Measurements from ENCODE around the gene LRP4.
"Not testable (repeated sequence)": the region's sequence is repeated elsewhere in the genome, so short reads cannot be mapped to it uniquely, and the experiment has no call there.

Gene LRP4, protein sequence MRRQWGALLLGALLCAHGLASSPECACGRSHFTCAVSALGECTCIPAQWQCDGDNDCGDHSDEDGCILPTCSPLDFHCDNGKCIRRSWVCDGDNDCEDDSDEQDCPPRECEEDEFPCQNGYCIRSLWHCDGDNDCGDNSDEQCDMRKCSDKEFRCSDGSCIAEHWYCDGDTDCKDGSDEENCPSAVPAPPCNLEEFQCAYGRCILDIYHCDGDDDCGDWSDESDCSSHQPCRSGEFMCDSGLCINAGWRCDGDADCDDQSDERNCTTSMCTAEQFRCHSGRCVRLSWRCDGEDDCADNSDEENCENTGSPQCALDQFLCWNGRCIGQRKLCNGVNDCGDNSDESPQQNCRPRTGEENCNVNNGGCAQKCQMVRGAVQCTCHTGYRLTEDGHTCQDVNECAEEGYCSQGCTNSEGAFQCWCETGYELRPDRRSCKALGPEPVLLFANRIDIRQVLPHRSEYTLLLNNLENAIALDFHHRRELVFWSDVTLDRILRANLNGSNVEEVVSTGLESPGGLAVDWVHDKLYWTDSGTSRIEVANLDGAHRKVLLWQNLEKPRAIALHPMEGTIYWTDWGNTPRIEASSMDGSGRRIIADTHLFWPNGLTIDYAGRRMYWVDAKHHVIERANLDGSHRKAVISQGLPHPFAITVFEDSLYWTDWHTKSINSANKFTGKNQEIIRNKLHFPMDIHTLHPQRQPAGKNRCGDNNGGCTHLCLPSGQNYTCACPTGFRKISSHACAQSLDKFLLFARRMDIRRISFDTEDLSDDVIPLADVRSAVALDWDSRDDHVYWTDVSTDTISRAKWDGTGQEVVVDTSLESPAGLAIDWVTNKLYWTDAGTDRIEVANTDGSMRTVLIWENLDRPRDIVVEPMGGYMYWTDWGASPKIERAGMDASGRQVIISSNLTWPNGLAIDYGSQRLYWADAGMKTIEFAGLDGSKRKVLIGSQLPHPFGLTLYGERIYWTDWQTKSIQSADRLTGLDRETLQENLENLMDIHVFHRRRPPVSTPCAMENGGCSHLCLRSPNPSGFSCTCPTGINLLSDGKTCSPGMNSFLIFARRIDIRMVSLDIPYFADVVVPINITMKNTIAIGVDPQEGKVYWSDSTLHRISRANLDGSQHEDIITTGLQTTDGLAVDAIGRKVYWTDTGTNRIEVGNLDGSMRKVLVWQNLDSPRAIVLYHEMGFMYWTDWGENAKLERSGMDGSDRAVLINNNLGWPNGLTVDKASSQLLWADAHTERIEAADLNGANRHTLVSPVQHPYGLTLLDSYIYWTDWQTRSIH (N-terminal part only)

DNA sequence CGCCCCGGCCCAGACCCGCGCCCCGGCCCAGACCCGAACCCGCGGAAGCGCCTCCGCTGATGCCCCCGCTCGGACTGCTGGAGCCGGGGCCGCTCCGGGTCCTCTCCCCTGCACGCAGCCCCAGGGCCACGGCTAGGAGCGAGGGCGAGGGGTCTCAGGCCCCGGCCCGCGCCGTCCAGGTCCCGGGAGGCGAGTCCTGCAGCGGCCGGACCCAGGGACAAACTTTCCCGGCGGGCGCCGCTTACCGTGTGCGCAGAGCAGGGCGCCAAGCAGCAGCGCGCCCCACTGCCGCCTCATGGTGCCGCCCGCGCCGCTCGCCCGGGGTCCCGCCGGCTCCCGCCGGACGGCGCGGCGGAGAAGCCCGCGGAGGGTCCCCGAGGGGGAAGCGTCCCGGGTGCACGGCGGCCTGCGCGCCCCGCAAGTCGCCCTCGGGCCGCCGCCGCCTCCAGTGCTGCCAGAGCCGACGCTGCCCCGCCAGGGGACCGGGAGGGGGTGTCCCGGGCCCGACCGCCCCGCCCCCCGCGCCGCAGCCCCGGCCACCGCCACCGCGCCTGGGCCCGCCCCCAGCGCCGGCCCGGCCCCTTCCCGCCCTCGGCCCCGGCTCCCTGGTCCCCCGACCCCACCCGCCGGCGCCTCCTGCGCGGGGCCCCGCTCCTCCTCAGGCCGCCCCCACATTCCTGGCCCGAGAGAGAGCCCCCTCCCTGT lies at the start of gene LRP4:
LRP4 (minus strand) TSS at position 468 of the 705 bp plus-strand sequence; CDS start at position 297, 171 bp downstream.
- no peak for DNase-seq (ENCODE audit: low read depth, low spot score)

DNA sequence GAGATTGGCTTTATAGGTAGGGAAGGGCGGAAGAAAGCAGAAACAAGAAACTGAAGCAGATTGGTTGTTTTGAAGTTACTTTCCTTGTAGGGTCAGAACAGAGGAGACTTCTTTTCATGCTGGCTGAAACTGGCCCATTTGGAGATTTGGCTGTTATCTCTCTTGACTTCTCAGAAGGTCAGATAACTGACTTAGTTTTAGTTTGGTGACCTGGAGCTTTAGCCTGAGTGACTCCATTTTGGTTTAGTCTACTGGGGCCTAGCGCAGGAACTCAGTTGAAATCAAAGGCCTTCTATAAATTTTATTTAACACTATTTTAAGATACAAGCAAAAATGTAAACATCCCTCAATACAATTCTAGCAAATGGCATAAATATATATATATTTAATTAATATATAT lies 49.6 kb upstream of the LRP4 start:
- DNase-seq (ENCODE audit: low read depth, low spot score), result no peak

DNA sequence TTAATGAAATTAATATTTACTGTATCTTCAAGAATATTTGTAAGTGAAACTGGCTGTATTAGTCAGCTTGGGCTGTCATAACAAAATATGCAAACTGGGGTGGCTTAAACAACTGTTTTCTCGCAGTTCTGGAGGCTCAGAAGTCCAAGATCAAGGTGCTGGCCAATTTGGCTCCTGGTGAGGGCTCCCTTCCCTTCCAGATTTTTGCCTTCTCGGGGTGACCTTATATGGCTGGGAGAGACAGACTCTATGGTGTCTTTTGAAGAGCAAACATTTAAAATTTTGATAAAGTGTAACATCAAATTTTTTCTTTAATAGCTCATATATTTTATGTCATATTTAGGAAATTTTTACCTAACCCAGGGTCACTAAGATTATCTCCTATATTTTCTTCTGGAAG lies 48.4 kb upstream of the LRP4 start:
- no peak for DNase-seq (ENCODE audit: low read depth, low spot score)

DNA sequence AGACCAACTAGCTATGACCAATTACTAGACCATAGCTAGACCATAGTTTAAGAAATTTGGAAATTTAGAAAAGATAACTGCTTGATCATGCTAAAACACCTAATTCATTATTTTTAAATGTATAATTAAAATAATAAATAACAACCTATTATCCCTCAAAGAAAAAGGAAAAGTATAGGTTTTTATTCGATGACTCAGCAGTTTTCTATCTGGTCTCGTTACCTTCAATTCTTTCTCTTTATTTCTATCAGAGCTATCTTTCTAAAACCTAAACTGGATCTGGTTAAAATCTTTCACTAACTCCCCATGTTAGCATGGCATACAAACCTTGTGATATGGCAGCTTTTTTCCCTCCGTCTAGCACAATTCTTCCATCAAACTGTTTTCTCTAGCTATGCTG lies 45.5 kb upstream of the LRP4 start:
- DNase-seq (ENCODE audit: low read depth, low spot score), result no peak

DNA sequence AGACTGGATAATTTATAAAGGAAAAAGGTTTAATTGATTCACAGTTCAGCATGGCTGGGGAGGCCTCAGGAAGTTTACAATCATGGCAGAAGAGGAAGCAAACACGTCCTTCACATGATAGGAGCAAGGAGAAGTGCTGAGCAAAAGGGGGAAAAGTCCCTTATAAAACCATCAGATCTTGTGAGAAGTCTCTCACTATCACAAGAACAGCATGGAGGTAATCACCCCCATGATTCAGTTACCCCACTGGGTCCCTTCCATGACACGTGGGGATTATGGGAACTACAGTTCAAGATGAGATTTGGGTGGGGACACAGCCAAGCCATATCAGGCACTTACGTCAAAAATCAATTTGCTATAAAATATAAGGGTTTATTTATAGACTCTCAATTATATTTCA lies 43.5 kb upstream of the LRP4 start:
- not testable (repeated sequence) for DNase-seq (ENCODE audit: low read depth, low spot score)

DNA sequence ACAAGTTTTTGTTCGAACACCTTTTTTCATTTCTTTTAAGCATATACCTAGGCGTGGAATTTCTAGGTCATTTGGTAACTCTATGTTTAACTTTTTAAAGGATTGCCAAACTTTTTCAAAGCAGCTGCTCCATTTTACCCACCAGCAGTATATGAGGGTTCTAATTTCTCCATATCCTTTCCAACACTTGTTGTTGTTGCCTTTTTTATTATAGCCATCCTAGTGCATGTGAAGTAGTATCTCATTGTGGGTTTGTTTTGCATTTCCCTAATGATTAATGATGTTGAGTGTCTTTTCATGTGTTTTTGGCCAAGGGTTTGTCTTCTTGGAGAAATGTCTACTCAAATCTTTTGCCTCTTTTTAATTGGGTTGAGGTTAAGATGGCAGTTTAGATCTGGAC lies 42.7 kb upstream of the LRP4 start:
- DNase-seq (ENCODE audit: low read depth, low spot score), result no peak

DNA sequence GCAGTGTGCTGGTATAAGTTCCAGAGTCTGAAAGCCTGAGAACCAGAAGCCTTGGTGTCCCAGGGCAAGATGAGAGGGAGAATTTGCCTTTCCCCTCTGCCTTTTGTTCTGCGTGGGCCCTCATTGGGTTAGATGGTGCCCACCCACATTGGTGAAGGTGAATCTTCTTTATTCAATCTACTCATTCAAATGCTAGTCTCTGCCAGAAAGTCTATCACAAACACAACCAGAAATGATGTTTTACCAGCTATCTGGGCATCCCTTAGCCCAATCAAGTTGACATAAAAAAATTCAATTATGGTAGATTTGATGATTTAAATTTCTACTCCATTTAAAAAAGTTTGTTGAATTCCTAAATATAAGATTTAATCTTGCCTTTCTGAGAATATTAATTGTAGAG lies 40.4 kb upstream of the LRP4 start:
- no peak for DNase-seq (ENCODE audit: low read depth, low spot score)

DNA sequence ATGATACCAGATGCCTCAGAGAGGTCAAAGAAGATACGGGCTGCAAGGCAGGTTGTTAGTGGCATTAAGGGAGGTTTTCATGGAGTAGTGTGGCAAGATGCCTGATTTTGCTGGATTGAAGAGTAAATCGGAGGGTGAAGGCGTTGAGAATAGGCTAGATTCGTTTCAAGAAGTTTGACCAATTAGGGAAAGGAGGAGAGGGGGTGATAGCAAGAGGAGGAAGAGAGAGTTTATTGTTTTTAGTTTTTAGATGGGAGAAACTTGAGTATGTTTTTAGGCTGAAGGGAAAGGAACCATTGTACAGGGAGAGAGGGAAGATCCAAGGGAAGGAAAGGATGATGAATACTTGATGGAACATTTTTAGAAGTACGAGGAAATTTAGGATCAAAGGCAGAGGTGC lies 34.7 kb upstream of the LRP4 start:
- DNase-seq (ENCODE audit: low read depth, low spot score), result no peak

DNA sequence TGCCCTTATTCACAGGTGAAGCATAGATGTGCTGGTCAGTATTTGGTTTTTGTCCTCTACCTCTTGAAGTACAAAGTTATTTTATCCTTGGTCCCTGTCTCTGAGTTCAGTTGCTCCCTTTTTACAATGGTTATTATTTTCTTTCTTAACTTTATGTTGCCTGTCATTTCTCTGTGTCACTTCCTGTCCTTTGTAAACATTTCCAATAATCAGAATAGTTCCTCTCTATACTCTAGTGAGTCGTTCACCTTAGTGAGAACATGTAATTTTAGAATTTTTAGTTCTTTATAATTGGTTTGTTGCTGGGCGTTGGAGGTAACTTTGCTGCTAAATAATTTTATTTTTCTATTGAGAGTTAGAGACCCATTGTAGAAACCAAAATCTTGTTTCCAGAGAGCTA lies 34.2 kb upstream of the LRP4 start:
- DNase-seq (ENCODE audit: low read depth, low spot score), result no peak

DNA sequence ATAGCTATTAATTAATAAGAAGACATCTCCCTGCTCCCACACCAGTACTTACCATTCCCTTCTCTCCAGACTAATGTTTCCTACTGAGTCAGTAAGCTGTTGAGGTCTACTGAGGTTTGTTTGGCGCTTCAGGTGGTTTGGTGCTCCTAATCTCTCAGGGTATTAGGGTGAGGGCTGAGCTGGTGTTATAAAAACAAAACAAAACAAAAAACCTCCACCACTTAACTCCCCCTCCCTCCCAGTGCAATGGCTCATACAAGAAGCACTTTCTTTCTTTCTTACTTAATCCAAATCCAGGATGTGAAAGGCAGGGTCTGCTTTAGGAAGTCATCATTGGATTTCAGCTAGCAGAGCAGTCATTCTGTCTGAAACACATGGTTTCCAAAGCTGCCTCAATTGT lies 33.5 kb upstream of the LRP4 start:
- DNase-seq (ENCODE audit: low read depth, low spot score), result no peak

DNA sequence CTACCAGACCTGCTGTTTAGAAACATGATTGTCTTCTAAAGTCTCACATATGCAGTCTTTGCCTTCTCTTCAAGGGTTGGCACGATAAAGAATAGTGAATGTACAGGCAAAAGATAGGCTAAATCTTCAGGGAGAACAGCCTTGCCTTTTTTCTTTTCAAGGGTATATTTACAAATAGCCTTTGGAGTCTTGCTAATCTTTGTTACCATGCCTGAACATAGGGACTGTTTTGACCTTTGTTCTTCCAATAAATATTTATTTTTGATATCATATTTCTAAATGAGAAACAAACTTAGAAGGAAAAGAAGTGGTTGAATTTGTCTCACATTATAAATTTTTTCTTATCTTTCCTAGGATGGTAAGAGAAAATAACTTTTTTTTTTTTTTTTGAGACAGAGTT lies 30.9 kb upstream of the LRP4 start:
- no peak for DNase-seq (ENCODE audit: low read depth, low spot score)

DNA sequence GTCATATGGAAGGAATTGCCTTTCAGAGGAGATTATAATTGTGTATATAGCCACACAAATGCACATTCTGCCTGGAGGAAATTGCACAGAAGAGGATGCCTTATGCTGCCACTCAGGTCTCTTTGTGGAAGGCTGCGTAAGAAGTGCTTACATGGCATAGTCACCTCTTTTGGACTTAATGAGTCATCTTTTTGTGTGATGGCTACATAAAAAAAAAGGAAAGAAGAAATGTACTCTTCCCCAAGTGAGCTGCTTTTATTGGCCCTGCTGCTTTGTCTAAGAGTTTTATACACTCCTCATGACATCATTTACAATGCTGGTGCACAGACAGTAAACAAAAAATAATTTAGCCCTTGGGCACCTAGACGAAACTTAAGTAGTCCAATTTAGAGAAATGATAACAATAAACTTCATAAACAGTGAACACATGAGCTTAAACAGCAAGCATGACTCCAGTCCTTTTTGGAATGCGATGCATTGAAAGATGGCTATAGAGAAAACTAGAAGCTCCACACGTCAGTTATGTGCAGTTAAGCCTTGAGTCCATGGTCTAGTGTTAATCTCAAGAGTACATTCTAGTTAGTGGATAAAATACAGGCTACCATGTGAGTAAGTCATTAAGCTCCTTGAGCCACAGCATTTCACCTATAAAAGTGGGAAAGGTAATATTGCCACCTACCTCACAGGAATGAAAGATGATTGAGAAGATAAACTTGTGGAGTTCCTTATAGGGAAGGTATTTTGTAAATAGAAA lies 30.2 kb upstream of the LRP4 start:
- DNase-seq (ENCODE audit: low read depth, low spot score), result no peak

DNA sequence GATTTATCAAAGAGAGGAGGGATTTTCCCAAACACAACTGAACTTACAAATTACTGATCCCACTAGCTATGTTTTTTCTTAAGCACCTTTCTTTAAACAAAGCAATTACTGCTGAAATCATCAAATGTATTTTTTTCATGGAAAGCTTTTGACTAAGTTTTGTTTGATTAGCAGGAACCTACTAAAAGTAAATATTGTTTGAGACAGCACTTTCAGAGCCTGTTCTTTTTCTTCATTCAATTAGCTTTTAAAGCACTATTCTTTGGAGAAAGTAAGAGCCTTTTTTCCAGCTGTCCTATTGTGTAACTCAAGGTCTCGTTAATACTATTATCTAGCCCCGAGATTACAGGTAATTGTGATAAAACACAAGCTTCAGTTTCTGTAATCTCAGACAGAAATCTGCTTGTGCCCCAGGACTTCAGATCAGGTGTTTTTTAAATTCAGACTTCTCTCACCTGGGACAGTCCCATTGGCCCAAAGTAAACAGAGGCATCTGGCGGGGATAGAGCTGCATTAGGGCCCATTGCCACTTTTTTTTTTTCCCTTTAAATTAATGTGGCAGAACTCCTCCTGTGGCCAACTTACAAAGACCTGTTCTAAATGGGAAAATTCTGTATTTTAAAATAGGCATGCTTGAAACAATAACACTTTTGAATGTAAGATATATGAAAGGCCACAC lies 29.2 kb upstream of the LRP4 start:
- DNase-seq (ENCODE audit: low read depth, low spot score), result no peak

DNA sequence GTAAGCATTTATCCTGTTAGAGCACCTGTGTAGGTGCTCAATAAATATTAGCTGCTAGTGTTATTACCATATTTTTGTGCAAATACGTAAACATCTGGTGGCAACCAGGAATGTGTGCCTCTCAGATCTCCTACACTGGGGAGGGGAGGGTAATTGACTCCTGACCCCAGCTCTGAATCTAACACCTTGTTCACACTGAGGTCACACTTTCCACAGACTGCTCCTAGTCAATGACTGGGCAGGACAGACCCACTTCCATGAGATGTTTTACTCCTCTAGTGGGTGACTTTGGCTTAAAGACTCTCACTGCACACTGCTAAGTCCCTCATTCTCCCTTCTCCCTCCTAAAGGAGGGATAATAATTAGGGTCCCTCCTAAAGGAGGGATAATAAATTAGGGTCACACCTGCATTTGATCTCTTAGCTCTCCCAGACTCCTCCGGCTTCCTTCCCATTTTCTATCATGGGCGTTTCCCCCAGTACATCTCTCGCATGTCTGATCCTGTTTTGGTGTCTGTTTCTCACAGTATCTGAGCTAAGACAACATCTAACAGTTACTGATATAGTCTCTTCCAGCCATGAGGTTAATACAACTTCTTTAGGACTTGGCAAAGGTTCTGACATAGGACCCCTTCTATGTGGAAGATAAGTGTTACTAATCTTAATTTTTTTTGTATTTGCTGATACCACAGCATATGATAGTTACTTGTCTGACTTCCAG lies 26.2 kb upstream of the LRP4 start:
- no peak for DNase-seq (ENCODE audit: low read depth, low spot score)

DNA sequence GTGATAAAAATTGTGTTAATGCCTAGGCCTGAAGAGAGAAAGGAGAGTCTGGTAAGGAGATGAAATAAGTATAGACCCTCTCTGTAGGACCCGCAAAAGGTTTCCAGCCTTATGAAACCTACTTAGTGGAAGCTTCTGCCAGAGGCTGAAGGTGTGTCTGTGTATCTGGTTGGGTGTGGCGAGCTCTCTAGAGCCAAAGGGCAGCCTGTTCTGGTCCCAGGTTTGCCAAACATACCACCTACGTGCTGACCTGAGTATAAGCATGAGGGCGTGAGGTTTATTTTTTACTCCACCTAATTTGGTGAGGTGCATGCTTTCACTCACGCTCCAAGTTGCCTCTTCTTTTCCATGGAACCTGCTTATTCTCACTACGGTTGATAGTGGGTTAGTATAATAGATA lies 23.8 kb upstream of the LRP4 start:
- no peak for DNase-seq (ENCODE audit: low read depth, low spot score)

DNA sequence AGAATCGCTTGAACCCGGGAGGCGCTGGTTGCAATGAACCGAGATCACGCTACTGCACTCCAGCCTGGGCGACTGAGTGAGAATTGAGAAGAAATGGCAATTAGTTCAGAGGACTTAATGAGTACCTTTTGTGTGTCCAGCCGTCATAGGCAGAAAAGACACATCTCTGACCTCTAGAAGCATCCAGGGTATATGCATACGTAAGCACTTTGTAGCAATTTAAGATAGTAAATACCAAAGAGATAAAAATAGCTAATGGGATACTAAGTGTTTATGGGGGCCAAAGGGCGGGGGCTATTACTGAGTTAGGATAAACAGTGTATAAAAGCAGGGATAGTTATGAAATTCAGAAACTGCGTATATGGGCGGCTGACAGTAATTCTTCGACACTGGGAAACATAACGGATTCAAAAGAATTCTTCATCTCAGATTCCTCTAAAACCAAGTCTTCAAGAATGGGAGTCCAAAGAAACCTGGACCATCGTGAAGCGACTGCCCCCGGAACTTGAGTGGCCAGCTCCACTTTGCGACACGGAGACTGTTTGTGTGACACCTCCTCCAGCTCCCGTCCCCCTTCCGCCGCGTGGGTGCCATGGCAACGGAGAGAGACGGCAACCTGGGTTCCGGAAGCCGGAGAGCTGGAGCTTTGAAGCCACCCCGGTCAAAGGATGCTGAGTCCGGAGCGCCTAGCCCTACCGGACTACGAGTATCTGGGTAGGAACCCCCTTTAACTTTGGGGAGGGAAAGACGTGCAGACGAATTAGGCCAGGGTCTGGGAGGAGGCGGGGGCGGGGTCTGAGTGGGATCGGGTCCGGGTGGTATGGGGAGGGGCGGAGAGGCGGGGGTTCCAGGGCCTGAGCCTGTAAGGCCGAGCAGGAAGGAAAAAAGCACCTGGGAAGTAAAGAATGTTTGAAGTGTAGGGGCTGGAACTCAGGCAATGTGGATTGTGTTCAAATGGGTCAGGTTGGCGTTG lies 18.1 kb upstream of the LRP4 start, which contains the start of gene CSTPP1:
CSTPP1 (plus strand) TSS at position 624 of the 973 bp plus-strand sequence; CDS start at position 669, 45 bp downstream.
- peak; percentile 85 for DNase-seq (ENCODE audit: low read depth, low spot score)

DNA sequence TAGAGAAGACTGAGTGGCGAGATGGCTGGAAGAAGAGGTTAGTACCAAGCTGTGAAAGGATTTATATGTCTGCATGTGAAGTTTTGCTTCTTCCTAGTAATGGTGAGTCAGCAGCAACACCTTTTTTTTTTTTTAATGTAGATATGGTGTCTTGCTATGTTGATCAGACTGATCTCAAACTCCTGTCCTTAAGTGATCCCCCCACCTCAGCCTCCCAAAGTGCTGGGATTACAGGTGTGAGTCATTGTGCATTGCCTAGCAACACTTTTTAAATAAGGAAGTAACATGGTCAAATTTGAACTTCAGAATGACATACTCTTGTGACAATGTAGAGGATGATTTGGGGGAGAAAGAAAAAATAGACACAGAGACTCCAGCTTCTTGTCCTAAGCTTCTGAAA lies 11.7 kb upstream of the LRP4 start:
- no peak for DNase-seq (ENCODE audit: low read depth, low spot score)

DNA sequence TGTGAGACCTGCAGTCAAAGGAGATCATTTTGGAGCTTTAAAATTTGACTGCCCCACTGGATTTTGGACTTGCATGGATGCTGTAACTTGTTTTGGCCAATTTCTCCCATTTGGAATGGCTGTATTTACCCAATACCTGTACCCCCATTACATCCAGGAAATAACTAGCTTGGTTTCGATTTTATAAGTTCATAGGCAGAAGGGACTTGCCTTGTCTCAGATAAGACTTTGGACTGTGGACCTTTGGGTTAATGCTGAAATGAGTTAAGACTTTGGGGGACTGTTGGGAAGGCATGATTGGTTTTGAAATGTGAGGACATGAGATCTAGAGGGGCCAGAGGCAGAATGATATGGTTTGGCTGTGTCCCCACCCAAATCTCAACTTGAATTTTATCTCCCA lies 10.4 kb upstream of the LRP4 start:
- not testable (repeated sequence) for DNase-seq (ENCODE audit: low read depth, low spot score)

All from iPS DF 19.7 (cell line).